GM10266 (cell line): ENCODE data around the gene CHN2.

Experiments
- DNase-seq: peaks from one replicate; pipeline ENCODE4 v3.0.0; 2012; ENCODE audit errors: extremely low spot score
- CTCF ChIP-seq: IDR thresholded peaks from 2 replicates; pipeline ENCODE4 v1.5.1; 2012; ENCODE audit warnings: mild to moderate bottlenecking, low read depth; ENCODE audit not compliant: control insufficient read depth, insufficient read depth; ENCODE audit errors: missing control alignments

CHN2 gene

DNA sequence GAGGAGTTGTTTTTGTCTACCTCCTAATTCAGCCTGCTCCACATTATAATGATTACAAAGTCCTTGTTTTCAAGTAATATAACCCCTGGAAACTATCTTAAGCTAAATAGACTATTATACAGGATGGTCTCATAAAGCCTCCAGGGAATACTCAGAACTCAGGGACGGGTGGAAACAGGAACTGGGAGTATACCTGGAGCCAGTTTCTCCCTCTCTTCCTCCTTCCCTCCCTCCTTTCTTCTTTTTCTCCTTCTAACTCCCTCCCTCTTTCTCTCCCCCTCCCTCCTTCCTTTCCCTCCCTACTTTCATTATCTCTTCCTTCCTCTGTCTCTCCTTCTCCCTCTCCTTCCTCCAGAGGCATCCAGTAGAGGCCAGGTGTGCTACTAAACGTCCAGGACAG lies 292.8 kb downstream of the CHN2 start:
- DNase-seq, result no peak
- no peak for TF ChIP-seq CTCF

- DNase-seq, result no peak
- no peak for TF ChIP-seq CTCF
These were observed 293.8 kb downstream of the CHN2 start for GRCh38 chr7:29488203-29488970.

DNA sequence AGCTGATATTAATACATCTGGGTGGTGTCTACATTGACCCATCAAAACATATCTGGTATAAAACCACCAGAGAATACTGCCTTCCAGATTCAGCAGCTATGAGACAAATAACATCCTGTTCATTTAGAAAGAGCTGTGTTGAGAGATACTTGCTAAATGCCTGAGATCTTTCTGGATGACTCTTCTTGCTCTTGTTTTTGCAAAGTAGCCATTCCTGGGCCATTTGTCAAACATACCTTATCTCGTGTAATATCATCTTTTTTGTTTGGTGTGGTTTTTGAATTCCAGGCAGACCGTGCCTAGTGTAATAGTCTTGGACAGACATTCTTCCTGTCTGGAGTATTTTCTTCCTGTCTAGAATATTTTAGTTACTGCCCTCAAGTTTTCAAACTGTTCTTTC lies 294.4 kb downstream of the CHN2 start:
- TF ChIP-seq CTCF, result no peak
- DNase-seq, result no peak

DNA sequence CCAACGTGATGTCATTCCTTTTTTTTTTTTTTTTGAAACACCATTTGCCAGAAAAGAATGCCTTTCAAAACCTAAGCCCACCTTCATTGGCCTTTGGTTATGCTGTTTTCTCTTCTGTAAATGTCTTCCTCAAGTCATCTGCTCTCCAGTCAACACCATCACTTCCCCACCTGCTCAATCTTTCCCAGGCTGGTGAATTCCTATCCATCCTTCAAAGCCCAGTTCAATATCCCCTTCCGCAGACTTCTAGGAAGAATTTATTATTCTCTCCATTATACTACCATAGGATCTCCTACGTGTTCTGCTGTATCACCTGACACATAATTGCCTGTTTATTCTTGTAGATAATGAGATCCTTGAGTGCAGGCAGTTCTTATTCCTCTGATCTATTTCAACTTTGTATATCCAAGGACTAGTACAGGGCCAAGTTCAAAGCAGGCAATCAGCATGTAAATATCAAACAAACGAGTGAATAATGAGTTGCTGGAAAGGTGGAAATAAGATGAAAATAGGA lies 295.6 kb downstream of the CHN2 start:
- DNase-seq, result no peak

GRCh38 chr7:29494350-29494749 lies 299.8 kb downstream of the CHN2 start:
- no peak for TF ChIP-seq CTCF
- no peak for DNase-seq

More for the DNA sequence above, 295.6 kb downstream of the CHN2 start:
- TF ChIP-seq CTCF, result no peak

DNA sequence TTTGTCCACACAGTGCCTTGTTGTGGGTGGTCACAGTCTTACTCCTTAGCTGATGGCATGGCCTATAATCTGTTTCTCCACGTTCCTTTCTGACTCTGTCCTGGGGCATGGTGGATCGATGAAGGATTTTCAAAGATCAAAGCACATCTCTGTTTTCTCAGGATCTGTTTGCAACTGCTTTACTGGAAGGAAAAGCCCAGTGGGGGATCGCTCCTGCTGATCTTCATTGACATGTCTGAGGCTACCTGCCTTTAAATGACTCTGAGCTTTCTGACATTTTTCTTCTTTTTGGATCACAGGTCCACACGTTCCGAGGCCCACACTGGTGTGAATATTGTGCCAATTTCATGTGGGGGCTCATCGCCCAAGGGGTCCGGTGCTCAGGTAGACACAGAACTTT lies 301.1 kb downstream of the CHN2 start:
- no peak for TF ChIP-seq CTCF
- no peak for DNase-seq

DNA sequence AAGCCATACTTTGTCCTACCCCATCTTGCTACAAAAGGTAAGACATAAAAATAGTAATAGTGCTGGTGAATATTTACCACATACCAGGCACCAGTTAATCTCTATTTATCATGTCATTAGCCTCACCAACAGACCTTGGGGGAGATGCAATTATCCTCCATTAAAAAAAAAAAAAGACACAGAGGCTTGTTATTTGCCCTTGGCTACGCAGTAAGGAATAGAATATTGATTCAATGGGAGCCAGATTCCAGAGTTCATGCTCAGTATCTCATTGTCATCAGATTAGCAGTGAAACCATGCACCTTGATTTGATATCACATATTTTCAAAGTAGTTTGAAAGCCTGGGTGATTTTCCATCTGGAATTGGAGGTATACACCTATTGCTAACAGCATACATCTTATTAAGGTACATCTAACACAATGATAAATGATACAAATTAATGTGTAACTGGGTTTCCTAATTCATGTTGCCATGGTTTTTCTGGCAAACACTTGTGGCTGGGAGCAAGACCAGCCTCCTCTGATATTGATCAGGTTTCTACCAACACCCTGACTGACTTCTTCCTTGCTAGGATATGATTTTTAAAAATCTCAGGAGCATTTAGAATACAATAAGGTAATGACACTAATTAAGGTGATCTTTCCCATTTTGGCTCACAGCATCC lies 301.9 kb downstream of the CHN2 start:
- no peak for DNase-seq
- no peak for TF ChIP-seq CTCF
